Bone marrow (tissue), 2 donors: ENCODE measurements around the gene PIP5K1B.

Experiments
- DNase-seq, 2 donors: peaks; one replicate each; lab custom pipeline; 2025; lab: John Stamatoyannopoulos, UW

Gene PIP5K1B

GRCh38 chr9:68817079-68817875 lies 112.2 kb downstream of the PIP5K1B start:
- DNase-seq: no peak

GRCh38 chr9:68819065-68819464 lies 114.0 kb downstream of the PIP5K1B start:
- DNase-seq: no peak

DNA sequence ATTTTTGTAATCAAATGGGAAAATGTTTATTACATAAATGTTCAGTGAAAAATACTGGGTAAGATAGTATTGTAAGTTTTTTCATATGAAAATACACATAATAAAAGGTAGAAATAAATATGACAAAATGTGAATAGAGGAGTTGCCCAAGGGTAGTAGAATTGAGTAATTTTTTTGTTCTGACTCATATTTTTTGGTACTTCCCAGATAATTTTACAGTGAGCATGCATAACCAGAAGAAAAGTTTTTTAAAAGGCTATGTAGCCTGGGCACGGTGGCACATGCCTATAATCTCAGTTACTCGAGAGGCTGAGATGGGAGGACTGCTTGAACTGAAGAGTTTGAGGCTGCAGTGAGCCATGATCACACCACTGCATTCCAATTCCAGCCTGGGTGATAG lies 116.9 kb downstream of the PIP5K1B start:
- no peak for DNase-seq

DNA sequence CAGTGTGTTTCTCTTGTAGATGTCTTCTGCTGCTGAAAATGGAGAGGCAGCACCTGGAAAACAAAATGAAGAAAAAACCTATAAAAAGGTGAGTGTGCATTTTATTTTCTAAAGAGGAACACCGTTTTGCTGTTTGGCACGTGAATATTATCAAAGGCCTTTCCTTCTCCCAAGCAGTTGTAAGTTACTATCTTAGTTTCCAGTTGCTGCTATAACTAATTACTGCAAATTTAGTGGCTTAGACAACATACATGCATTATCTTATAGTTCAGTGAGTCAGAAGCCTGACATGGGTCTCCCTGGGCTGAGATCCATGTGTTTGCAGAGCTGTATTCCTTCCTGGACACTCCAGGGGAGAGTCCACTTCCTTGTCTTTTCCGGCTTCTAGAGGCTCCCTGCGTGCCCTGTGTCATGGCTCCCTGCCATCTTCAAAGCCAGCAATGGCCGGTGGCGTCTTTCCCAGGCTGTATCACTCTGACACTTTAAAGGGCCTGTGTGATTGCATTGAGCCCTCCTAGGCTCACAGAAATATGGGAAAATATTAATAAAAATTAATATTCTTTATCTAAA lies 117.6 kb downstream of the PIP5K1B start:
- no peak for DNase-seq

DNA sequence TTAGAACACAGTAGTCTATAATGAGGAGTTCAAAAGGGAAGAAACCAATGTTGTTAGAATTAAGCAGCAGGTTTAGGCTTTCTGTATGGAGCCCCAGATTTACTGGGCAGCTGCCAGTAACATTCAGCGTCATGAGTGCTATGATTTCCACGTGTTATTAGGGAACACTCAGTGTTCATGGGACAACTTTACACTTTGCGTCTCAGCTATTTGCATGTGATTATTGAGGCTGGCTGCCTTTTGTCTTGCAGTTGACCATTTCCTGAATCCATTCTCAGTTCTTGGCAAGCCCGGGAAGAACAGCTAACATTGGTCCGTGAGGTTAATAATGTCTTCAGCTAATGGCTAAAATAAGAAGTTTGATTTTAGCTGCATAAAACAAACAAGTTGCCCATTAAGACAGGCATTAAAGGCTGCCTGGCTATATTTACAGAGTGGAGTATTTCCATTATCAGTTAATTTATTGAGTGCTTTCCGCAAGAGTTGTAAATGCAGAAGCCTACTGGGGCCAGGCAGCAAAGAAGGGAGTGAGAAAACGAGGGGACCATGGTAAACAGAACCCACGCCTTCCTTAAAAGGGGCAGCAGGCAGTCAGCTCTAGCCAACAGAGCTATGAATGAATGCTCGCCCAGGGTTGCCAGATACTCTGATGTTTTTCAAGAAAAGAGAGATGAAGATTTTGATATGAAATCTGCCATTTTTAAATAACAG lies 120.9 kb downstream of the PIP5K1B start:
- no peak for DNase-seq

- DNase-seq: no peak
These were observed 123.1 kb downstream of the PIP5K1B start for GRCh38 chr9:68827837-68828744.

GRCh38 chr9:68832101-68832500 lies 127.1 kb downstream of the PIP5K1B start:
- no peak for DNase-seq

GRCh38 chr9:68832861-68833518 lies 128.0 kb downstream of the PIP5K1B start:
- DNase-seq: no peak

- no peak for DNase-seq
These were observed 130.0 kb downstream of the PIP5K1B start for GRCh38 chr9:68834931-68835520.

DNA sequence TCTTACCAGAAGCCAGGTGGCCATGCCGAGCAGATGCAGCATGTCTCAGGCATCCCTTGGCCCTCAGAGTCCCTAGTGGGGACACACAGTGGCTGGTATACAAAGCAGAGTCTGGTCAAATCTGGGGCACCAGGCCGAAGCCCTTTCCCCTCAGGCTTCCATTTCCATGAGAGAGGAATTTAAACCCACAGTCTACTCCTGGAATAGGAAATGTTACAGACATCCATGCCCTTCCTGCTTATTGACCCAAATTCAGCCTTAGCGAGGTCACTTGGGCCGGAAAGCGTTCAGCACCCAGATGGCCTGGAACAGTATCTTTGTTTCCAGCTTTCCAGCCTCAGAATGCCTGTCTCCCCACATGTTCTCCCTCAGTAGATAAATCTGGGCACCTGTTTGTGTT lies 131.7 kb downstream of the PIP5K1B start:
- no peak for DNase-seq

- DNase-seq: no peak
These were observed 133.2 kb downstream of the PIP5K1B start for GRCh38 chr9:68838245-68838644.

DNA sequence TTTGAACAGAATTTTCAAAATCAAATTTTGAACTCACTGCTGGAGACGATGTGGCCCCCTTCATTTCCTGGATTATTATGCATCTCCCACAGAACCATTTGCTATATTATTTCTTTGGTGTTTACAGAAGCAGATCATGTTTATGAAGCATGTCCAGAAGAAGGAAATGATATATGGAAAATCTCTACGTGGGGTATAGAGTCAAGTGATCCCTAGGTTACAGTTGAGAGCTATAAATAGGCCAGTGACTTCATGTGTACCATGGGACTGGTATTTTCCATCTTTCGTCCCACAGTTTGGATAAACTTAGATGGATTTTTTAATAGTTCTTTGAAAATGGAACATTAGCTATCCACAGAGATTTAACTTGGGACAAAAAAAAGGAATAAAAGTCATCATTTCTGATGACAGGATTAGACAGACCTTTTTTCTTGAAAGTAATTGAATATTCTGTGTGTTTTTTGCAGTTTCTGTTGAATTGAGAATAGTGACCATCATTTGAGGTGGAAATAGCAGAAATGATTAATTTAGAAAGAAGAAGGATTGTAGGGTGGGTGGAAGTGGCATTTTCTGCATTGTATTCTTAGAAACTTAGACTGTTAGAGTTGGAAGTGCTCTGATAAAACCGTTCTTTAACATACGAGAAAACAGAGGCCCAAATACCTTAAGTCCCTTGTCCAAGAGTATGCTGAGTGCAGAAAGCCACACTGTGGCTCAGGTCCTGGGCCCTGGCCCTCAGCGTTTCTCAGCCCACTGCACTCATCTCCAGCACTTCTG lies 136.4 kb downstream of the PIP5K1B start:
- DNase-seq: no peak

GRCh38 chr9:68842568-68842967 lies 137.5 kb downstream of the PIP5K1B start:
- no peak for DNase-seq

- DNase-seq: no peak
These were observed 138.2 kb downstream of the PIP5K1B start for GRCh38 chr9:68843239-68843638.

- DNase-seq: peak in 1 of 2 donors; percentile 28
These were observed 139.1 kb downstream of the PIP5K1B start for GRCh38 chr9:68844157-68844556.

DNA sequence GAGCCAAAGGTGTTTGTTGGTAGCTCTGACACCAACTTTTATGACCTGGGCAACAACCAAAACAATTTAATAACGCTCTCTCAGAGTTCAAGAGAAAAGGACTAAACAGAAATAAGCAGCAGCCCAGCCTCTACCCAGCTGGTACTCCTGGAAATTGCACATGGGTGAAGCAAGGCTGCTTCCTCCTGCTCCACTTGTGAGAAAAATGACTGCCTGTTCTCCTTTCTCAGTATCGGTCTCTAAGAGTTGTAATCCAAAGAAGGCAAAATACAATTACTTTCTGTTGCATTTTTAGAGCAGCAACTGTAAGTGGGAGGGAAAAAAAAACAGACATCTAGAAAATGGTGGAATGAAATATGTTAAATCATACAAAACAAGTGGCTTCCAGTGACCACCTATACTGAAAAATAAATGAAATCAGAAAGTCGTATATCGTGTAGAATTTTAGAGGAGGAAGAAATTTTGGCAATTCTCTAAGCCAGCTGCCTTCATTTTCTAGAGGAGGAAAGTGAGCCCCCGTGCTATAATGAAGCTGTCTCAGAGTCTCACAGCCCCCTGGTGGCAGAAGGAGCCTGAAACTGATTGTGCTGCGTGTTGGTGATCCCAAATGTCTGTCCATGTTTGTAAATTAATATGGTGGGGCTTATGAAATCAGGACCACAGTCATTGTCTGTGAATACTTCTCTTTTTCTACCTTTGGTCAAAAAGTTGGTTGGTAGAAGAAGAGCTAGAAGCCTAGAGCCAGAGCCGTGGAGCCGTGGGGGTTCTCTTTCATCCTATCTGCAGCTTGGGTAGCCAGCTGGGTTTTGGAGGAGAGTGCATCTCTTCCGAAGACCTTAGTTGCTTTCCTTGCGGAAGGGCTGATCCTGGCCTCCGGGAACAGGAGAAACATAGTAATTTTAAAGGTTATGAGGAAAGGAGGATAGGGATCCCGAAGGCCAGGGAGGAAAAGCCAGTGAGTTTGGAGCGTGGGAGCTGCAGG lies 139.9 kb downstream of the PIP5K1B start:
- DNase-seq: peak in 1 of 2 donors; percentile 30

GRCh38 chr9:68847765-68848164 lies 142.7 kb downstream of the PIP5K1B start:
- DNase-seq: no peak

DNA sequence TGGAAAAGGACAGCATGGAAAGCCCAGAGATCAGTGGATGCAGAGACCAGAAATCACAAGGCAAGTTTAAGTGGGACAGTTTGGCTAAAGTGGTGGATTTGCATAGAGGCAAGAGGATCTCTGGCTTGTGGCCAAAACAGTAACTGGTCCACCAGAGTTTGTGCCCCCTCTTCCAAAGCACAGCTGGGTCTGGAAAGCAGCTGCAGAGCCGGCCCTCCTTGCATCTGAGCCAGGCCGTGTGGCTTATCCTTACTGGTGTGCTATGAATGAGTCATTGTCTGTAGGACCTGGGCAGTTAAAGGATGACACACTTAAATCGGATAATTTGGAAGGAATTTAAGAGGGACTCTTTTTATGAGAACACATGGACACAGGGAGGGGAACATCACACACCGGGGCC lies 146.6 kb downstream of the PIP5K1B start:
- no peak for DNase-seq

DNA sequence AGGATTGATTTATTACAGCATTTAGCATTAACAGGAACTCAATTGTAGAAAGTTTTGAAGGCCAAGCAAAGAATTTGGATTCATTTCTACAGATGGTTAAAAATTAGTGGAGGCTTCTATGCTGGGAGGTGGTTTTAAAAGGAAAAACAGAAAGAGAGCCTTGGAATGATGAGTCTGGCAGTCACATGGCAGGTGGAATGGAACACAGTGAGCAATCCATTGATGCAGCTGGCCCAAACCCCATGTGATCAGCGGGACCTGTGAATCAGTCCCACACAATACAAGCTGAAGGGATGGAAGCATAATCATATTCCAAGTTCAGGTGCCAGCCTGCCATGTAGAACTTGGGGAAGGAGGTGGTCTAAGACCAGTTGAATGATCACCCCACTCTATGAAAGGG lies 147.9 kb downstream of the PIP5K1B start:
- DNase-seq: no peak
